ENCODE data around the gene RHBDL3. TPM values are rescaled to one million over a fixed set of nuclear protein-coding genes. Genes with fewer than 3 reads are reported as not detected.
"Not testable (repeated sequence)": the region's sequence is repeated elsewhere in the genome, so short reads cannot be mapped to it uniquely, and the experiment has no call there.

Gene RHBDL3
- total RNA-seq, 4 donors from 2014 or later, result 0.29 to 3.8 (median 2.4) TPM; not detected in 1

DNA sequence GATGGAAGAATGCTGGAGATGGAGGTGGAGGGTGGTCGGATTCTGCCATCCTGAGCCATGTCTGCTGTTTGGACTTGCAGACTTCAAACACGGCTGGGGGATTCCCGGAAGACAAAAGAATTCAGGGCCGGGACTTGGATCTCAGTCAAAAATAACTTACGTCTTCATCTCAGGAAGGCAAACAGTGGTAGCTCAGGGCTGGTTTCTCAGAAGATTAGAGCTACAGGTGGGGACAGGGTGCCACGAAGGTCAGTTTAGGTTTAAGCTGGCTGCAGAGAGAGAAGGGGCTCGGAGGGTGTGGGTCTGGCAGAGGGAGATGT lies 4.3 kb upstream of the RHBDL3 start:
- Histone ChIP-seq H3K4me3 (no peak overlapping the region), H3K4me1 (peaks cover 0 to under 1% of the 10 kb centered on the region in 2 donors), H3K27me3 (no peaks in the 10 kb centered on the region), H3K9me3 (no peaks in the 10 kb centered on the region), H3K27ac (no peak overlapping the region), H3K36me3 (no peaks in the 10 kb centered on the region)
- intact Hi-C loops (cut with DNase I; ENCODE audit: low total_unique reads), result no loop called here
- TF ChIP-seq, protein P1, sequence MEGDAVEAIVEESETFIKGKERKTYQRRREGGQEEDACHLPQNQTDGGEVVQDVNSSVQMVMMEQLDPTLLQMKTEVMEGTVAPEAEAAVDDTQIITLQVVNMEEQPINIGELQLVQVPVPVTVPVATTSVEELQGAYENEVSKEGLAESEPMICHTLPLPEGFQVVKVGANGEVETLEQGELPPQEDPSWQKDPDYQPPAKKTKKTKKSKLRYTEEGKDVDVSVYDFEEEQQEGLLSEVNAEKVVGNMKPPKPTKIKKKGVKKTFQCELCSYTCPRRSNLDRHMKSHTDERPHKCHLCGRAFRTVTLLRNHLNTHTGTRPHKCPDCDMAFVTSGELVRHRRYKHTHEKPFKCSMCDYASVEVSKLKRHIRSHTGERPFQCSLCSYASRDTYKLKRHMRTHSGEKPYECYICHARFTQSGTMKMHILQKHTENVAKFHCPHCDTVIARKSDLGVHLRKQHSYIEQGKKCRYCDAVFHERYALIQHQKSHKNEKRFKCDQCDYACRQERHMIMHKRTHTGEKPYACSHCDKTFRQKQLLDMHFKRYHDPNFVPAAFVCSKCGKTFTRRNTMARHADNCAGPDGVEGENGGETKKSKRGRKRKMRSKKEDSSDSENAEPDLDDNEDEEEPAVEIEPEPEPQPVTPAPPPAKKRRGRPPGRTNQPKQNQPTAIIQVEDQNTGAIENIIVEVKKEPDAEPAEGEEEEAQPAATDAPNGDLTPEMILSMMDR (IDR thresholded peaks at IDR 0.05), result no peak
- no peak for TF ChIP-seq POLR2A (IDR thresholded peaks at IDR 0.05)
- no peak for DNase-seq

DNA sequence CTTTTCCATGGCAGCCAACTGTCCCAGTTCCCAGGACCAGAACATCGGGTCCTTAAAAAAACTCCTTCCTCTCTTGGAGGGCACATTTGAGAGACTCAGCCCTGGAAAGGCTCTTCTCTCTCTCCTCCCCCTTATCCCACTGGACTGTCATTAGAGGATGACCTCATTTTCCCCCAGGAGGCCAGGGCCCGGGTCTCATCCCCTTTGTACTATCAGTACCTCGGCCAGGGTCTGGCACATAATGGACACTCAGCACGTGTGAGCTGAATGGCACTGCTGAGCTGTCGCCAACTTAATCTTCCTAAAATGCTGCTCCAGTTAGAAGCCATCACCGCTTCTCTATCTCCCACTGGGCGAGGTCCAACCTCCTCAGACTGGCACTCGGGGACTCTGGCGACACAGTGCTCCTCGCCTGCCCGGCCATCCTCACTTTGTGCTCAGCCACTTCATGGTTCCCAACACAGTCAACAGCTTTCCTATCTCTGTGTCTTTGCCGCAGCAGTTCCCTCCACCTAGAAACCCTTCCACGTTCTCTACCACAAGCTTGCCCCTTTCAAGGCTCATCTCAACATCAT lies 3.6 kb upstream of the RHBDL3 start:
- no peaks in the 10 kb centered on the region for H3K36me3 ChIP-seq
- intact Hi-C loops (cut with DNase I; ENCODE audit: low total_unique reads), result no loop called here
- H3K9me3 ChIP-seq, result no peaks in the 10 kb centered on the region
- no peaks in the 10 kb centered on the region for H3K27me3 ChIP-seq
- DNase-seq, result no peak
- no peak overlapping the region for H3K4me3 ChIP-seq
- TF ChIP-seq POLR2A (IDR thresholded peaks at IDR 0.05), result no peak
- TF ChIP-seq, protein P1 (IDR thresholded peaks at IDR 0.05), result no peak
- H3K4me1 ChIP-seq, result peaks cover 0 to 7% of the 10 kb centered on the region in 2 donors
- H3K27ac ChIP-seq, result no peak overlapping the region

DNA sequence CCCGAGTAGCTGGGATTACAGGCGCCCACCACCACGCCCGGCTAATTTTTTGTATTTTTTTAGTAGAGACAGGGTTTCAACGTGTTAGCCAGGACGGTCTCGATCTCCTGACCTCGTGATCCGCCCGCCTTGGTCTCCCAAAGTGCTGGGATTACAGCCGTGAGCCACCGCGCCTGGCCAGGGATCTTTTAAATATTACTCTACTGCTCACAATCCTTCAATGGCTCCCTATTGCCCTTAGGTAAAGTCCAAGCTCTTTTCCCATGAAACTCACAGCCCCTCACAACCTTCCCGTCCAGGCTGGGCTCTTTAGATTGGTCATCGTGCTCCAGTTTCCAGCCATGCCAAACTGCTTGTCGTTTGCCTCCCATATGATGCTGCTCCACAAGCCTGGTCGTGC lies 2.1 kb upstream of the RHBDL3 start:
- intact Hi-C loops (cut with DNase I; ENCODE audit: low total_unique reads); H3K9me3 ChIP-seq; H3K4me3 ChIP-seq; H3K36me3 ChIP-seq; DNase-seq; H3K27me3 ChIP-seq; H3K27ac ChIP-seq: not testable (repeated sequence)
- peaks cover 0 to 14% of the 10 kb centered on the region in 2 donors for H3K4me1 ChIP-seq

DNA sequence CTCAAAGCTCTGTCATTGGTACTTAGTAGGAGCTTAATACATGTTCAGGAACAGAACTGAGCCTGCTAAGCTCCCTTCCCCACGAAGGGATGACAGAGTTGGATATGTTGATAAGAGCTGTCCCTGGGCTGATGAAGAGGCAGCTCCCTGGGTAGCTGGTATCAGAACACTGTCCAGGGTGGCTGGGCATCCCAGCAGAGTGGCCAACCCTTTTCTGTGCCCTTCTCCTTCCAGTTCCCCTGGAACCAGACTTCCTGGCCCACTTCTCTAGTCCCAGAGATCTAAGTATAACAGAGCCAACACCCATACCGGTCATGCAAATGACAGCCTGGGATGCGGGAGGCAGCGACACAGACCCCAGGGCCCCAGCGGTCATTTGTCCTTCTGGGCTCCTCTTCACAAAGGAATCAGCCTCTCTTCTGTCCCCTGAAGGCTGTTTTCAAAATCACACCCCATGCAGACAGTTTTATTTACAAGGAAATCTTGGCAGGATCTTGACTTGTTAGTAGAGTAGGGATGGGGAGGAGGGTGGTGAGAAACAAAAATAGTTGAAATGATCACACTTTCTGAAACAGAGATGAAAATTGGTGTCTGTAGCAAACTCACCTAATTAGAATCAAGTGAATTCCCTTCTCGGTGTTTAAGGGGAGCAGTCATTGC lies 1.4 kb upstream of the RHBDL3 start:
- Histone ChIP-seq H3K27me3 (no peaks in the 10 kb centered on the region), H3K4me3 (no peak overlapping the region), H3K36me3 (no peaks in the 10 kb centered on the region), H3K27ac (peak overlapping the region; percentile 75 to 87), H3K4me1 (peaks cover 0 to 14% of the 10 kb centered on the region in 2 donors), H3K9me3 (no peaks in the 10 kb centered on the region)
- intact Hi-C loops (cut with DNase I; ENCODE audit: low total_unique reads), result no loop called here
- no peak for TF ChIP-seq POLR2A (IDR thresholded peaks at IDR 0.05)
- TF ChIP-seq, protein P1 (IDR thresholded peaks at IDR 0.05), result peak in 1 of 4 experiments; percentile 21
- DNase-seq, result no peak

DNA sequence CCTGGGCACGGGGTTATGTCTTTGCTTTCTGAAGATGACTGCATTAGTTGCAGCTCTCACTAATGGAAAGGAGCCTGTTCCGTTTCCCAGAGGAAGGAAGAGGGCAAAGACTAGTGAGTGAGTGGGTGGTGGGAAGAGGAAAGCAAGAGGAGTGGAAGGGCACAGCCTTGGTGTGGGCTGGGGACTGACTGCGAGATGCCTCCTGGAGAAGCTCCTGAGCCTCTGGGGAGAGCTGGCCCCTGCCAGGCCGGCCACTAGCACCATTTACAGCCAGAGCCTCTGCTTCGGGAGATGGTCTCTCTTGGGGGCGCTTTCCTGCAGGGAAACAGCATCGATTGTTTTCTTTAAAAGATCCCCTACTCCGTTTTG lies 825 bp upstream of the RHBDL3 start:
- Histone ChIP-seq H3K9me3 (no peaks in the 10 kb centered on the region), H3K27ac (peak overlapping the region; percentile 75 to 87), H3K4me3 (peak overlapping the region in 1 of 2 donors; percentile 81), H3K4me1 (peaks cover 0 to 14% of the 10 kb centered on the region in 2 donors), H3K27me3 (no peaks in the 10 kb centered on the region), H3K36me3 (no peaks in the 10 kb centered on the region)
- intact Hi-C loops (cut with DNase I; ENCODE audit: low total_unique reads), result no loop called here
- DNase-seq, result no peak
- TF ChIP-seq, protein P1 (IDR thresholded peaks at IDR 0.05), result no peak
- TF ChIP-seq POLR2A (IDR thresholded peaks at IDR 0.05), result no peak

Measured in uterus (tissue), 4 donors.